ENCODE results near the gene SCIN.
A peak's percentile ranks its signal among the peaks of the same experiment; 100 is the strongest.
"Not testable (repeated sequence)": the region's sequence is repeated elsewhere in the genome, so short reads cannot be mapped to it uniquely, and the experiment has no call there.

SCIN gene

GRCh38 chr7:12554351-12554750, 16.2 kb upstream of the SCIN start:
- TF ChIP-seq CTCF (conservative IDR thresholded peaks at IDR 0.05; ENCODE audit: low read depth, low read length): no peak

GRCh38 chr7:12554872-12555271, 15.6 kb upstream of the SCIN start:
- no peak for TF ChIP-seq CTCF (conservative IDR thresholded peaks at IDR 0.05; ENCODE audit: low read depth, low read length)
- no peak for DNase-seq (ENCODE audit: low read depth)

More at GRCh38 chr7:12554351-12554750, 16.2 kb upstream of the SCIN start:
- no peak overlapping the region for H3K4me3 ChIP-seq (ENCODE audit: low read depth, low read length)
- no peak for DNase-seq (ENCODE audit: low read depth)

GRCh38 chr7:12555695-12556094, 14.8 kb upstream of the SCIN start:
- not testable (repeated sequence) for H3K4me3 ChIP-seq (ENCODE audit: low read depth, low read length); DNase-seq (ENCODE audit: low read depth)

More at GRCh38 chr7:12554872-12555271, 15.6 kb upstream of the SCIN start:
- H3K4me3 ChIP-seq (ENCODE audit: low read depth, low read length): no peak overlapping the region

- DNase-seq (ENCODE audit: low read depth): not testable (repeated sequence)
- peak overlapping the region; percentile 26 for H3K4me3 ChIP-seq (ENCODE audit: low read depth, low read length)
Observed at GRCh38 chr7:12556139-12556792, 14.3 kb upstream of the SCIN start.

GRCh38 chr7:12557282-12557681, 13.2 kb upstream of the SCIN start:
- H3K4me3 ChIP-seq (ENCODE audit: low read depth, low read length): no peak overlapping the region
- no peak for TF ChIP-seq CTCF (conservative IDR thresholded peaks at IDR 0.05; ENCODE audit: low read depth, low read length)
- DNase-seq (ENCODE audit: low read depth): no peak

GRCh38 chr7:12564996-12565764, 5.3 kb upstream of the SCIN start:
- DNase-seq (ENCODE audit: low read depth): peak; percentile 23
- TF ChIP-seq CTCF (conservative IDR thresholded peaks at IDR 0.05; ENCODE audit: low read depth, low read length): no peak
- H3K4me3 ChIP-seq (ENCODE audit: low read depth, low read length): no peak overlapping the region

- DNase-seq (ENCODE audit: low read depth): no peak
- no peak for TF ChIP-seq CTCF (conservative IDR thresholded peaks at IDR 0.05; ENCODE audit: low read depth, low read length)
- H3K4me3 ChIP-seq (ENCODE audit: low read depth, low read length): no peak overlapping the region
Observed at GRCh38 chr7:12565873-12566272, 4.6 kb upstream of the SCIN start.

- DNase-seq (ENCODE audit: low read depth): no peak
- TF ChIP-seq CTCF (conservative IDR thresholded peaks at IDR 0.05; ENCODE audit: low read depth, low read length): no peak
- no peak overlapping the region for H3K4me3 ChIP-seq (ENCODE audit: low read depth, low read length)
Observed at GRCh38 chr7:12567015-12567414, 3.5 kb upstream of the SCIN start.
